H1 (cell line): Measurements from ENCODE around the gene FGD4.

Source experiments
- ATF3 ChIP-seq: IDR thresholded peaks from 2 replicates; pipeline ENCODE4 v1.6.1; 2011; ENCODE audit warnings: low read depth, mild to moderate bottlenecking, low read length; ENCODE audit not compliant: insufficient read depth
- CHD1 ChIP-seq: IDR thresholded peaks from 2 replicates; pipeline ENCODE4 v1.6.1; 2012; ENCODE audit warnings: low read depth, low read length, improper control_type of control experiment
- EZH2 ChIP-seq: fragments of 200-600 bp; sonication (generic); IDR thresholded peaks from 2 replicates; pipeline ENCODE4 v1.7.1; 2012; ENCODE audit warnings: low read depth, mild to moderate bottlenecking, moderate library complexity, low read length, inconsistent platforms; ENCODE audit not compliant: severe bottlenecking
- JUND ChIP-seq: IDR thresholded peaks from 2 replicates; pipeline ENCODE4 v1.6.1; 2011; ENCODE audit warnings: mild to moderate bottlenecking, improper control_type of control experiment, low read length
- MAX ChIP-seq: IDR thresholded peaks from 2 replicates; pipeline ENCODE4 v1.6.1; 2012; ENCODE audit warnings: inconsistent platforms
- POLR2A ChIP-seq, 2 experiments: IDR thresholded peaks; 1 replicate in 1 of 2; 2 replicates in 1 of 2; pipeline ENCODE4 v1.6.1; 2011; ENCODE audit warnings: low read depth in 2 of 2, low read length in 2 of 2, mild to moderate bottlenecking in 2 of 2; ENCODE audit errors: control extremely low read depth in 1 of 2
- RXRA ChIP-seq: IDR thresholded peaks from 2 replicates; pipeline ENCODE4 v1.6.1; 2011; ENCODE audit warnings: low read depth, mild to moderate bottlenecking, low read length, moderate library complexity; ENCODE audit not compliant: insufficient read depth
- SP1 ChIP-seq: IDR thresholded peaks from 2 replicates; pipeline ENCODE4 v1.6.1; 2011; ENCODE audit warnings: low read depth, low read length
- TF ChIP-seq, protein P1 (sequence below), 3 experiments: IDR thresholded peaks; 1 replicate in 2 of 3; 2 replicates in 1 of 3; pipeline versions ENCODE4 v1.5.1 to v1.6.1; 2011; ENCODE audit warnings: low read length in 3 of 3, mild to moderate bottlenecking in 3 of 3, inconsistent platforms in 2 of 3, low read depth in 1 of 3, moderate library complexity in 1 of 3; ENCODE audit not compliant: insufficient read depth in 1 of 3; ENCODE audit errors: control extremely low read depth in 1 of 3

GRCh38 chr12:32598688-32599087 lies 199.3 kb downstream of the FGD4 start:
- TF ChIP-seq POLR2A (IDR thresholded peaks at IDR 0.05; ENCODE audit: control extremely low read depth in 1 of 2, low read depth in 2 of 2, low read length in 2 of 2) (no peak), CHD1 (no peak), ATF3 (no peak), RXRA (no peak), MAX (no peak), EZH2 (no peak), SP1 (no peak), JUND (no peak)
- TF ChIP-seq, protein P1, sequence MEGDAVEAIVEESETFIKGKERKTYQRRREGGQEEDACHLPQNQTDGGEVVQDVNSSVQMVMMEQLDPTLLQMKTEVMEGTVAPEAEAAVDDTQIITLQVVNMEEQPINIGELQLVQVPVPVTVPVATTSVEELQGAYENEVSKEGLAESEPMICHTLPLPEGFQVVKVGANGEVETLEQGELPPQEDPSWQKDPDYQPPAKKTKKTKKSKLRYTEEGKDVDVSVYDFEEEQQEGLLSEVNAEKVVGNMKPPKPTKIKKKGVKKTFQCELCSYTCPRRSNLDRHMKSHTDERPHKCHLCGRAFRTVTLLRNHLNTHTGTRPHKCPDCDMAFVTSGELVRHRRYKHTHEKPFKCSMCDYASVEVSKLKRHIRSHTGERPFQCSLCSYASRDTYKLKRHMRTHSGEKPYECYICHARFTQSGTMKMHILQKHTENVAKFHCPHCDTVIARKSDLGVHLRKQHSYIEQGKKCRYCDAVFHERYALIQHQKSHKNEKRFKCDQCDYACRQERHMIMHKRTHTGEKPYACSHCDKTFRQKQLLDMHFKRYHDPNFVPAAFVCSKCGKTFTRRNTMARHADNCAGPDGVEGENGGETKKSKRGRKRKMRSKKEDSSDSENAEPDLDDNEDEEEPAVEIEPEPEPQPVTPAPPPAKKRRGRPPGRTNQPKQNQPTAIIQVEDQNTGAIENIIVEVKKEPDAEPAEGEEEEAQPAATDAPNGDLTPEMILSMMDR (IDR thresholded peaks at IDR 0.05; ENCODE audit: control extremely low read depth in 1 of 3, insufficient read depth in 1 of 3, low read depth in 1 of 3, low read length in 3 of 3): no peak
